Epidermal melanocyte (primary cell): ENCODE measurements around the gene ZNF229.
A peak's percentile ranks its signal among the peaks of the same experiment; 100 is the strongest.
"Not testable (repeated sequence)": the region's sequence is repeated elsewhere in the genome, so short reads cannot be mapped to it uniquely, and the experiment has no call there.

Experiments used
- DNase-seq: peaks from one replicate; pipeline ENCODE4 v3.0.0; 2011; ENCODE audit warnings: low spot score; ENCODE audit not compliant: insufficient read length

ZNF229 gene

GRCh38 chr19:44447916-44448674, at the start of gene ZNF229:
TSS of gene ZNF229 (minus strand) at chr19:44448472. CDS start at chr19:44442847, 5,625 bp downstream.
- peak; percentile 90 for DNase-seq

- no peak for DNase-seq
Measured at GRCh38 chr19:44496711-44497110, 48.4 kb upstream of the ZNF229 start.

- DNase-seq, result no peak
Measured at GRCh38 chr19:44476559-44477408, 28.5 kb upstream of the ZNF229 start.

GRCh38 chr19:44468730-44469129, 20.5 kb upstream of the ZNF229 start:
- not testable (repeated sequence) for DNase-seq

GRCh38 chr19:44462600-44463286, 14.5 kb upstream of the ZNF229 start:
- not testable (repeated sequence) for DNase-seq

- DNase-seq, result not testable (repeated sequence)
Measured at GRCh38 chr19:44456016-44456415, 7.7 kb upstream of the ZNF229 start.

GRCh38 chr19:44455100-44455499, 6.8 kb upstream of the ZNF229 start:
- no peak for DNase-seq

GRCh38 chr19:44452367-44452766, 4.1 kb upstream of the ZNF229 start:
- DNase-seq, result no peak

GRCh38 chr19:44451687-44452086, 3.4 kb upstream of the ZNF229 start:
- DNase-seq, result no peak

- no peak for DNase-seq
Measured at GRCh38 chr19:44438441-44438840, 9.8 kb downstream of the ZNF229 start.

- DNase-seq, result no peak
Measured at GRCh38 chr19:44435441-44435840, 12.8 kb downstream of the ZNF229 start.

- DNase-seq, result no peak
Measured at GRCh38 chr19:44430956-44431355, 17.3 kb downstream of the ZNF229 start.

GRCh38 chr19:44415553-44415952, 32.7 kb downstream of the ZNF229 start:
- not testable (repeated sequence) for DNase-seq

GRCh38 chr19:44401139-44402115, 46.8 kb downstream of the ZNF229 start, which contains the start of gene ZNF285:
TSS of gene ZNF285 (minus strand) at chr19:44401608. CDS start at chr19:44397213, 4,395 bp downstream.
- peak; percentile 96 for DNase-seq

GRCh38 chr19:44389268-44389667, 59.0 kb downstream of the ZNF229 start:
- DNase-seq, result not testable (repeated sequence)
